Lower leg skin (tissue), 4 donors: ENCODE measurements around the gene NOP9. TPM values are rescaled to one million over a fixed set of nuclear protein-coding genes. Genes with fewer than 3 reads are reported as not detected.

ENCODE experiments used
- DNase-seq, 2 donors: peaks; one replicate each; pipeline ENCODE4 v3.0.0-alpha.2; 2019; ENCODE audit warnings: low spot score in 2 of 2
- H3K4me3 ChIP-seq: fragments of 200-600 bp; sonication (generic); 2 replicates; pipeline ENCODE4 v1.5.1; 2017; ENCODE audit warnings: mild to moderate bottlenecking, low read depth; ENCODE audit not compliant: poor library complexity, severe bottlenecking
- CTCF ChIP-seq, 3 donors: fragments of 450-650 bp; IDR thresholded peaks; one replicate each; pipeline ENCODE4 v1.5.1; 2016; ENCODE audit warnings: antibody characterized with exemption in 3 of 3, mild to moderate bottlenecking in 3 of 3, moderate library complexity in 2 of 3
- POLR2A ChIP-seq, 2 donors: fragments of 450-650 bp; IDR thresholded peaks; one replicate each; pipeline ENCODE4 v1.6.1; 2016 to 2017; ENCODE audit warnings: antibody characterized with exemption in 2 of 2, mild to moderate bottlenecking in 1 of 2, moderate library complexity in 1 of 2
- WGBS, 2 donors: methylation state at CpG; one replicate each; pipeline ENCODE4 v1.1.5; 2018; 5-methylcytosine and 5-hydroxymethylcytosine counted together
- intact Hi-C: fragments of 100-400 bp; cut with DNase I; formaldehyde crosslinking; loops from one replicate; pipeline ENCODE4 v1.15.0; 2023; ENCODE audit warnings: low total_unique reads
- total RNA-seq, 4 donors: library from RNA; depleted of rRNA; stranded (reverse); fragments of >200 nt; gene quantifications; one replicate each; pipeline ENCODE4 v1.1.0, GENCODE V29; 2016

Gene NOP9
- total RNA-seq, 4 donors from 2014 or later, result 13.8 to 20.4 (median 17.6) TPM

GRCh38 chr14:24310646-24311604 is 11.3 kb downstream of the NOP9 start, which contains the start of gene LTB4R:
Gene LTB4R (plus strand): TSS chr14:24311502. CDS start chr14:24315652, 4,150 bp downstream.
- TF ChIP-seq POLR2A (IDR thresholded peaks at IDR 0.05), result no peak
- no peak for TF ChIP-seq CTCF (IDR thresholded peaks at IDR 0.05)
- intact Hi-C loops, result no loop called here
- 3 to 23% methylated on average over 12 to 16 of the region's 99 CpGs for WGBS, 2 donors
- peak within 1 kb of the TSS; percentile 32 for H3K4me3 ChIP-seq
- peak in 1 of 2 donors; percentile 93 for DNase-seq

- DNase-seq, result peak in 1 of 2 donors; percentile 84
- no peak for TF ChIP-seq CTCF (IDR thresholded peaks at IDR 0.05)
- TF ChIP-seq POLR2A (IDR thresholded peaks at IDR 0.05), result no peak
- WGBS, 2 donors, result 75 to 89% methylated on average over 1 of the region's 1 CpG
- intact Hi-C loops, result no loop called here
- H3K4me3 ChIP-seq, result no peak overlapping the region
Measured at GRCh38 chr14:24311837-24312615, 12.4 kb downstream of the NOP9 start.

- intact Hi-C loops, result no loop called here
- WGBS, 2 donors, result 73 to 74% methylated on average over 9 of the region's 9 CpGs
- TF ChIP-seq POLR2A (IDR thresholded peaks at IDR 0.05) (no peak), CTCF (IDR thresholded peaks at IDR 0.05) (no peak)
- peak in 1 of 2 donors; percentile 88 for DNase-seq
- H3K4me3 ChIP-seq, result no peak overlapping the region
Measured at GRCh38 chr14:24312736-24313507, 13.3 kb downstream of the NOP9 start.

GRCh38 chr14:24313913-24314312 is 14.3 kb downstream of the NOP9 start:
- intact Hi-C loops, result no loop called here
- no peak for TF ChIP-seq POLR2A (IDR thresholded peaks at IDR 0.05)
- no peak for TF ChIP-seq CTCF (IDR thresholded peaks at IDR 0.05)
- DNase-seq, result no peak
- H3K4me3 ChIP-seq, result no peak overlapping the region
- WGBS, 2 donors, result 61 to 71% methylated on average over 2 of the region's 2 CpGs
